Stomach (tissue), 9 donors: Measurements from ENCODE around the gene MAPKAPK2. TPM values are rescaled to one million over a fixed set of nuclear protein-coding genes. Genes with fewer than 3 reads are reported as not detected.

ENCODE experiments used
- DNase-seq, 2 donors: peaks; one replicate each; pipeline versions ENCODE4 v3.0.0 to v3.0.0-alpha.2; 2013 to 2019
- H3K27ac ChIP-seq, 5 donors: fragments of 200-600 bp in 4 of 5; sonication (generic) in 4 of 5; one replicate each; pipeline ENCODE4 v1.5.1; 2013 to 2019; ENCODE audit warnings: mild to moderate bottlenecking in 1 of 5, moderate library complexity in 1 of 5
- H3K27me3 ChIP-seq, 3 donors: fragments of 200-600 bp; sonication (generic); one replicate each; pipeline ENCODE4 v1.5.1; 2017 to 2019; ENCODE audit warnings: mixed run types in 1 of 3
- H3K36me3 ChIP-seq, 4 donors: fragments of 200-600 bp; sonication (generic); 1 replicate in 3 of 4; 2 replicates in 1 of 4; pipeline ENCODE4 v1.5.1; 2016 to 2019
- H3K4me1 ChIP-seq, 4 donors: fragments of 200-600 bp; sonication (generic); one replicate each; pipeline ENCODE4 v1.5.1; 2016 to 2019
- H3K4me3 ChIP-seq, 4 donors: fragments of 200-600 bp; sonication (generic) in 3 of 4; one replicate each; pipeline ENCODE4 v1.5.1; 2016 to 2019; ENCODE audit warnings: mild to moderate bottlenecking in 1 of 4
- H3K9me3 ChIP-seq, 4 donors: fragments of 200-600 bp; sonication (generic); one replicate each; pipeline ENCODE4 v1.5.1; 2016 to 2019
- CTCF ChIP-seq, 7 experiments: fragments of 450-650 bp in 4 of 7; fragments of 200-600 bp in 3 of 7; sonication (generic) in 3 of 7; IDR thresholded peaks; one replicate each; pipeline ENCODE4 v1.5.1; 2016 to 2019; ENCODE audit warnings: antibody characterized with exemption in 7 of 7, control low read depth in 2 of 7, mild to moderate bottlenecking in 1 of 7
- EP300 ChIP-seq: sonication (generic); formaldehyde crosslinking; IDR thresholded peaks from one replicate; pipeline ENCODE4 v1.6.1; 2017; ENCODE audit warnings: antibody characterized with exemption
- POLR2A ChIP-seq, 4 donors: fragments of 450-650 bp; IDR thresholded peaks; one replicate each; pipeline ENCODE4 v1.6.1; 2016; ENCODE audit warnings: antibody characterized with exemption in 4 of 4, control low read depth in 2 of 4, mild to moderate bottlenecking in 1 of 4, moderate library complexity in 1 of 4
- POLR2AphosphoS5 ChIP-seq, 3 donors: sonication (generic); formaldehyde crosslinking; IDR thresholded peaks; one replicate each; pipeline ENCODE4 v1.6.1; 2016; ENCODE audit warnings: antibody characterized with exemption in 3 of 3
- WGBS, 5 donors: extraction: QIAGEN DNeasy Blood & Tissue Kit in 3 of 5; methylation state at CpG; one replicate each; pipeline versions ENCODE4 v1.1.5 to v1.1.7; 2013 to 2018; 5-methylcytosine and 5-hydroxymethylcytosine counted together
- intact Hi-C: fragments of 100-400 bp; cut with DNase I; formaldehyde crosslinking; loops from one replicate; pipeline ENCODE4 v1.15.1; 2023; ENCODE audit warnings: low total_unique reads
- polyA plus RNA-seq, 3 donors: library from polyadenylated mRNA; stranded (reverse); fragments of 200-250 nt; gene quantifications; one replicate each; pipeline ENCODE4 v1.2.3, GENCODE V29; 2013
- total RNA-seq, 5 donors: library from RNA; depleted of rRNA; stranded (reverse); fragments of >200 nt; gene quantifications; one replicate each; pipeline versions ENCODE4 v1.1.0 to v1.2.3, GENCODE V29; 2014 to 2016
- donor health status: healthy with polysubstance abuse.
- donor health status: Bipolar disorder and iron deficiency.
- donor health status: healthy.

The MAPKAPK2 gene
- total and polyA plus RNA-seq, 8 donors: 22.6 to 78.0 (median 49.7) TPM

GRCh38 chr1:206684003-206684402, 702 bp upstream of the MAPKAPK2 start:
- Histone ChIP-seq H3K9me3 (no peaks in the 10 kb centered on the region), H3K36me3 (no peaks in the 10 kb centered on the region), H3K27ac (peak overlapping the region in 1 of 5 donors; percentile 99), H3K27me3 (no peaks in the 10 kb centered on the region), H3K4me3 (peak overlapping the region; percentile 69 to 92 (median 82)), H3K4me1 (peaks cover 25 to 43% (median 36%) of the 10 kb centered on the region in 4 donors)
- no peak for DNase-seq
- 50 to 63% (median 59%) methylated on average over 8 of the region's 8 CpGs for WGBS, 5 donors
- no peak for TF ChIP-seq POLR2AphosphoS5 (IDR thresholded peaks at IDR 0.05)
- TF ChIP-seq CTCF (IDR thresholded peaks at IDR 0.05): no peak
- no peak for TF ChIP-seq EP300
- no peak for TF ChIP-seq POLR2A (IDR thresholded peaks at IDR 0.05)
- intact Hi-C loops: no loop called here

GRCh38 chr1:206685334-206685768, 646 bp downstream of the MAPKAPK2 start:
- no peaks in the 10 kb centered on the region for H3K27me3 ChIP-seq
- H3K4me3 ChIP-seq: peak overlapping the region; percentile 69 to 92 (median 82)
- H3K4me1 ChIP-seq: peaks cover 38 to 55% (median 49%) of the 10 kb centered on the region in 4 donors
- intact Hi-C loops: no loop called here
- H3K27ac ChIP-seq: peak overlapping the region; percentile 84 to 100 (median 98)
- no peak for TF ChIP-seq POLR2AphosphoS5 (IDR thresholded peaks at IDR 0.05)
- TF ChIP-seq EP300: no peak
- no peak for TF ChIP-seq POLR2A (IDR thresholded peaks at IDR 0.05)
- TF ChIP-seq CTCF (IDR thresholded peaks at IDR 0.05): no peak
- no peaks in the 10 kb centered on the region for H3K9me3 ChIP-seq
- WGBS, 5 donors: 0 to 1% (median 0%) methylated on average over 10 to 48 of the region's 48 CpGs
- no peaks in the 10 kb centered on the region for H3K36me3 ChIP-seq
- no peak for DNase-seq

GRCh38 chr1:206685769-206686477, 1.2 kb downstream of the MAPKAPK2 start:
- intact Hi-C loops: no loop called here
- WGBS, 5 donors: 0 to 1% (median 0%) methylated on average over 12 to 48 of the region's 48 CpGs

More at GRCh38 chr1:206685769-206686477, 1.2 kb downstream of the MAPKAPK2 start:
- H3K27me3 ChIP-seq: no peaks in the 10 kb centered on the region
- H3K4me1 ChIP-seq: peaks cover 44 to 60% (median 55%) of the 10 kb centered on the region in 4 donors
- peak overlapping the region; percentile 69 to 92 (median 82) for H3K4me3 ChIP-seq
- peak overlapping the region; percentile 84 to 100 (median 98) for H3K27ac ChIP-seq
- DNase-seq: peak; percentile 60 to 86
- H3K9me3 ChIP-seq: no peaks in the 10 kb centered on the region
- no peaks in the 10 kb centered on the region for H3K36me3 ChIP-seq
- TF ChIP-seq POLR2A (IDR thresholded peaks at IDR 0.05): peak in 1 of 4 donors; percentile 12
- TF ChIP-seq CTCF (IDR thresholded peaks at IDR 0.05): no peak
- TF ChIP-seq POLR2AphosphoS5 (IDR thresholded peaks at IDR 0.05): peak; percentile 49 to 63 (median 61)
- no peak for TF ChIP-seq EP300
